CD4-positive, alpha-beta T cell (primary cell): Measurements from ENCODE around the gene RPS15A. TPM values are rescaled to one million over a fixed set of nuclear protein-coding genes. Genes with fewer than 3 reads are reported as not detected.
A peak's percentile ranks its signal among the peaks of the same experiment; 100 is the strongest.
"Not testable (repeated sequence)": the region's sequence is repeated elsewhere in the genome, so short reads cannot be mapped to it uniquely, and the experiment has no call there.

Source experiments
- ATAC-seq: fragments of 200-7000 bp; cut with Tn5 transposase; one replicate; pipeline ENCODE4 v1.10.0; 2022; ENCODE audit warnings: mild to moderate bottlenecking; ENCODE audit not compliant: poor library complexity
- CTCF ChIA-PET: fragments of 350-600 bp; sonication (Branson Sonifier 250); formaldehyde crosslinking; loops from one replicate; lab custom pipeline; 2021; ENCODE audit warnings: antibody characterized with exemption, inconsistent platforms; lab: Charles Lee
- POLR2A ChIA-PET: fragments of 350-600 bp; sonication (Branson Sonifier 250); formaldehyde crosslinking; loops from one replicate; lab custom pipeline; 2021; ENCODE audit warnings: antibody characterized with exemption, inconsistent platforms; lab: Charles Lee
- DNase-seq, 14 experiments: peaks; one replicate each; pipeline ENCODE4 v3.0.0-alpha.2; 2013 to 2020; ENCODE audit warnings: mixed read lengths in 2 of 14
- H3K27ac ChIP-seq, 2 donors: one replicate each; pipeline versions ENCODE4 v1.5.1 to v1.7.0; 2013; ENCODE audit warnings: low read length in 2 of 2, low read depth in 1 of 2, mild to moderate bottlenecking in 1 of 2
- H3K27me3 ChIP-seq, 2 experiments: 1 replicate in 1 of 2; 2 replicates in 1 of 2; pipeline versions ENCODE4 v1.6.1 to v1.7.0; 2013; ENCODE audit warnings: low read length in 2 of 2, control low read depth in 1 of 2, mild to moderate bottlenecking in 1 of 2, moderate library complexity in 1 of 2; ENCODE audit not compliant: insufficient read depth in 2 of 2, control insufficient read depth in 1 of 2
- H3K36me3 ChIP-seq: one replicate; pipeline ENCODE4 v1.6.1; 2013; ENCODE audit warnings: low read length, control low read depth; ENCODE audit not compliant: insufficient read depth
- H3K4me1 ChIP-seq: one replicate; pipeline ENCODE4 v1.6.1; 2013; ENCODE audit warnings: low read length, control low read depth; ENCODE audit not compliant: insufficient read depth
- H3K4me3 ChIP-seq: one replicate; pipeline ENCODE4 v1.5.1; 2013; ENCODE audit warnings: mild to moderate bottlenecking, low read length, moderate library complexity
- H3K9me3 ChIP-seq, 2 experiments: 1 replicate in 1 of 2; 2 replicates in 1 of 2; pipeline versions ENCODE4 v1.6.1 to v1.7.0; 2013; ENCODE audit warnings: low read length in 2 of 2, mild to moderate bottlenecking in 2 of 2, control low read depth in 1 of 2, moderate library complexity in 1 of 2; ENCODE audit not compliant: control insufficient read depth in 1 of 2, insufficient read depth in 1 of 2
- H3K27ac Mint-ChIP-seq: one replicate; pipeline ENCODE4 v1.8.0; 2020; ENCODE audit warnings: mixed read lengths
- H3K27me3 Mint-ChIP-seq: one replicate; pipeline ENCODE4 v1.8.0; 2021; ENCODE audit warnings: mixed read lengths
- H3K36me3 Mint-ChIP-seq: one replicate; pipeline ENCODE4 v1.8.0; 2021; ENCODE audit warnings: low read depth, mixed read lengths
- H3K4me1 Mint-ChIP-seq: one replicate; pipeline ENCODE4 v1.8.0; 2021; ENCODE audit warnings: low read depth, mixed read lengths
- H3K4me3 Mint-ChIP-seq: one replicate; pipeline ENCODE4 v1.8.0; 2020; ENCODE audit warnings: mild to moderate bottlenecking, mixed read lengths
- H3K9me3 Mint-ChIP-seq: one replicate; pipeline ENCODE4 v1.8.0; 2020; ENCODE audit warnings: mixed read lengths
- intact Hi-C, 2 experiments: fragments of 100-400 bp; cut with DNase I in 1 of 2; cut with micrococcal nuclease in 1 of 2; formaldehyde crosslinking; loops; one replicate each; pipeline versions ENCODE4 v1.15.1 to v1.9.0; 2023 to 2025; cut with DNase I, micrococcal nuclease
- total RNA-seq, 174 experiments: library from RNA in 2 of 174; stranded (reverse) in 2 of 174; gene quantifications; one replicate each; pipeline ENCODE4 v1.2.3 and lab custom pipeline; 2021 to 2026

RPS15A gene
- total RNA-seq, 2 experiments from 2014 or later, result 3,821 to 3,943 TPM

DNA sequence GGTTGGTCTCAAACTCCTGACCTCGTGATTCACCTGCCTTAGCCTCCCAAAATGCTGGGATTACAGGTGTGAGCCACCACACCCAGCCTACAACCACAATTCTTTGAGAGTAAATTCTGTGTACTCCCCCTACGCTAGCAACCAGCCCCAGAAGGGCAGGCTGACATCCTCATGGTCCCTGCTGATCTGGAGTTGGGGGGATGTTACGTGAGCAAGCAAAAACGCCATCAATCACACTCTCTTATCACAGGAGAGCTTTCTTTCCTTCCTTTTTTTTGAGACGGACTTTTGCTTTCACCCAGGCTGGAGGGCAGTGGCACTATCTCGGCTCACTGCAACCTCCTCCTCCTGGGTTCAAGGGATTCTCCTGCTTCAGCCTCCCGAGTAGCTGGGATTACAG lies 18.0 kb downstream of the RPS15A start:
- H3K4me3 Mint-ChIP-seq, H3K27ac Mint-ChIP-seq, H3K9me3 ChIP-seq, H3K4me1 Mint-ChIP-seq, H3K9me3 Mint-ChIP-seq, H3K4me3 ChIP-seq, H3K27ac ChIP-seq, H3K36me3 ChIP-seq, H3K36me3 Mint-ChIP-seq, CTCF ChIA-PET, intact Hi-C loops, POLR2A ChIA-PET, DNase-seq, H3K27me3 Mint-ChIP-seq, ATAC-seq, H3K27me3 ChIP-seq: not testable (repeated sequence)
- peaks cover 13% of the 10 kb centered on the region for H3K4me1 ChIP-seq

DNA sequence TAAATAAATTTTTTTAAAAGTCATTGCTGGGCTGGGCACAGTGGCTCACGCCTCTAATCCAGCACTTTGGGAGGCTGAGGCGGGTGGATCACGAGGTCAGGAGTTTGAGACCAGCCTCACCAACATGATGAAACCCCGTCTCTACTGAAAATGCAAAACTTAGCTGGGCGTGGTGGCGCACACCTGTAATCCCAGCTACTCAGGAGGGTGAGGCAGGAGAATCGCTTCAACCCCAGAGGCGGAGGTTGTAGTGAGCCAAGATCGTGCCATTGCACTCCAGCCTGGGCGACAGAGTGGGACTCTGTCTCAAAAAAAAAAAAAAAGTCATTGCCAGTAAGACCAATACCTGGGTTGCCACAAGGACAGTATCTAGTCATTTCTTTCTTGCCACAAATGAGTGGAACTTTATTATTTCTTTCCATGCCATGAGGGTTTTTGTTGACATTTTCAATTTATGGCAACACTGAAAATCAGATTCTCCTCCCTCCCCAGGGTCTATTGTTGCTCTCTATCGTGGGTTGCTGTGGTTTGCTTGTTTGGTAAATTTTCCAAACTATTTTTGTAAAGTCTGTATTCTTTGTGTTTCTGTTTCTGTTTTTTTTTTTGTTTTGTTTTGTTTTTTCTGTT lies 19.7 kb downstream of the RPS15A start:
- peaks cover 18% of the 10 kb centered on the region for H3K4me1 ChIP-seq
- H3K9me3 Mint-ChIP-seq, ATAC-seq, CTCF ChIA-PET, H3K9me3 ChIP-seq, H3K27ac Mint-ChIP-seq, H3K27me3 ChIP-seq, H3K36me3 Mint-ChIP-seq, intact Hi-C loops, POLR2A ChIA-PET, H3K27ac ChIP-seq, H3K4me3 ChIP-seq, H3K36me3 ChIP-seq, H3K27me3 Mint-ChIP-seq, H3K4me3 Mint-ChIP-seq, DNase-seq: not testable (repeated sequence)
- H3K4me1 Mint-ChIP-seq, result peaks cover 11% of the 10 kb centered on the region

DNA sequence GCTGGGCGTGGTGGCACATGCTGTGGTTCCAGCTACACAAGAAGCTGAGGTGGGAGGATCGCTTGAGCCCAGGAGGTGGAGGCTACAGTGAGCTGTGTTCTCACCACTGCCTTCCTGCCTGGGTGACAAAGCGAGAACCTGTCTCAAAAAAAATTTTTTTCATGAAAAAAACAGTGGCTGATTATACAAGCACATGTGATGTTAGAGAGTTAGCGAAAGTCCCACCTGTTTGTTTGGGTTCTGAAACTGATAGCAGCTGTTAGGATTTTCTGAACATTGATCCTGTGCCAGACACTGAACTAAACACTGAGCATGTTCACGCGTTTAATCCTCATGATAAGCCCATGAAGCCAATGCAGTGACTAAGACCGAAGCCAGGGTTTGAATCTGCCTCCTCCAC lies 22.9 kb downstream of the RPS15A start:
- H3K4me3 ChIP-seq, CTCF ChIA-PET, H3K27me3 ChIP-seq, intact Hi-C loops, H3K36me3 Mint-ChIP-seq, H3K27ac ChIP-seq, H3K9me3 ChIP-seq, H3K36me3 ChIP-seq, H3K27me3 Mint-ChIP-seq, H3K9me3 Mint-ChIP-seq: not testable (repeated sequence)
- POLR2A ChIA-PET, result interaction anchor here (1.6 kb wide), 1 partner anchor 22 kb away, joined by 3 read pairs; the partner anchor contains the start of gene RPS15A
- Mint-ChIP-seq H3K4me3 (peak overlapping the region; percentile 34), H3K4me1 (peaks cover 11% of the 10 kb centered on the region), H3K27ac (peak overlapping the region; percentile 55)
- H3K4me1 ChIP-seq, result peaks cover 19% of the 10 kb centered on the region
- DNase-seq (peak in 12 of 14 experiments; percentile 9 to 80 (median 29)), ATAC-seq (peak; percentile 90)

GRCh38 chr16:18762713-18763112 lies 27.4 kb downstream of the RPS15A start:
- H3K27me3 Mint-ChIP-seq, H3K27ac Mint-ChIP-seq, H3K9me3 Mint-ChIP-seq, H3K4me3 ChIP-seq, H3K27me3 ChIP-seq, CTCF ChIA-PET, H3K4me1 Mint-ChIP-seq, POLR2A ChIA-PET, ATAC-seq, H3K27ac ChIP-seq, H3K36me3 ChIP-seq, DNase-seq, intact Hi-C loops, H3K36me3 Mint-ChIP-seq, H3K4me3 Mint-ChIP-seq, H3K9me3 ChIP-seq: not testable (repeated sequence)
- peaks cover 14% of the 10 kb centered on the region for H3K4me1 ChIP-seq
